Endodermal cell (in vitro differentiated cells): ENCODE measurements around the gene PMM1. TPM values are rescaled to one million over a fixed set of nuclear protein-coding genes. Genes with fewer than 3 reads are reported as not detected.
"Not testable (repeated sequence)": the region's sequence is repeated elsewhere in the genome, so short reads cannot be mapped to it uniquely, and the experiment has no call there.

Source experiments
- DNase-seq: peaks from one replicate; pipeline ENCODE4 v3.0.0-alpha.2; 2017
- H3K27ac ChIP-seq: 2 replicates; pipeline ENCODE4 v1.5.1; 2013; ENCODE audit warnings: mild to moderate bottlenecking, low read depth, low read length, moderate library complexity
- H3K27me3 ChIP-seq: 2 replicates; pipeline ENCODE4 v1.6.1; 2013; ENCODE audit warnings: mild to moderate bottlenecking, low read length, moderate library complexity; ENCODE audit not compliant: insufficient read depth, control insufficient read depth, poor library complexity, severe bottlenecking
- H3K36me3 ChIP-seq: 2 replicates; pipeline ENCODE4 v1.7.0; 2013; ENCODE audit warnings: mild to moderate bottlenecking, low read length, moderate library complexity; ENCODE audit not compliant: control insufficient read depth, insufficient read depth
- H3K4me1 ChIP-seq: one replicate; pipeline ENCODE4 v1.7.0; 2013; ENCODE audit warnings: low read length; ENCODE audit not compliant: control insufficient read depth, insufficient read depth
- H3K4me3 ChIP-seq: 2 replicates; pipeline ENCODE4 v1.5.1; 2013; ENCODE audit warnings: mild to moderate bottlenecking, low read length, moderate library complexity
- H3K9ac ChIP-seq: 2 replicates; pipeline ENCODE4 v1.6.1; 2013; ENCODE audit warnings: mild to moderate bottlenecking, low read length, moderate library complexity; ENCODE audit not compliant: poor library complexity, severe bottlenecking; ENCODE audit errors: extremely low read depth
- H3K9me3 ChIP-seq: 2 replicates; pipeline ENCODE4 v1.6.1; 2013; ENCODE audit warnings: mild to moderate bottlenecking, low read length, moderate library complexity; ENCODE audit not compliant: control insufficient read depth
- H3K27ac Mint-ChIP-seq: 2 replicates; pipeline ENCODE4 v1.8.0; 2020; ENCODE audit warnings: mixed read lengths
- H3K27me3 Mint-ChIP-seq: 2 replicates; pipeline ENCODE4 v1.8.0; 2021; ENCODE audit warnings: mild to moderate bottlenecking, mixed read lengths; ENCODE audit not compliant: insufficient read depth
- H3K36me3 Mint-ChIP-seq: 2 replicates; pipeline ENCODE4 v1.8.0; 2020; ENCODE audit warnings: low read depth, mixed read lengths
- H3K4me1 Mint-ChIP-seq: 2 replicates; pipeline ENCODE4 v1.8.0; 2020; ENCODE audit warnings: mixed read lengths
- H3K4me3 Mint-ChIP-seq: 2 replicates; pipeline ENCODE4 v1.8.0; 2020; ENCODE audit warnings: mild to moderate bottlenecking, moderate library complexity, mixed read lengths
- H3K9me3 Mint-ChIP-seq: 2 replicates; pipeline ENCODE4 v1.8.0; 2020; ENCODE audit warnings: mild to moderate bottlenecking, mixed read lengths
- WGBS, 2 experiments: methylation state at CpG; one replicate each; pipeline versions ENCODE4 v1.1.5 to v1.1.7; 2013; ENCODE audit warnings: missing lambda C conversion rate in 2 of 2, mixed read lengths in 1 of 2; ENCODE audit not compliant: insufficient coverage in 1 of 2, insufficient read length in 1 of 2; 5-methylcytosine and 5-hydroxymethylcytosine counted together
- total RNA-seq, 2 donors: library from RNA; stranded (reverse); fragmentation: NEBNext Ultra II Directional in 1 of 2; extraction: Animal tissue kit (Norgen Biotek cat#: 25700) in 1 of 2; gene quantifications; 2 replicates in 1 of 2; 3 replicates in 1 of 2; pipeline ENCODE4 v1.2.1, GENCODE V29; 2021
- TF ChIP-seq, protein P1 (sequence below): fragments of 200-600 bp; sonication (generic); conservative IDR thresholded peaks from 2 replicates; pipeline ENCODE4 v1.5.0; 2021; ENCODE audit warnings: antibody characterized with exemption, mild to moderate bottlenecking

The PMM1 gene
- total RNA-seq, 2 donors from 2014 or later = 19.0 to 32.3 TPM

DNA sequence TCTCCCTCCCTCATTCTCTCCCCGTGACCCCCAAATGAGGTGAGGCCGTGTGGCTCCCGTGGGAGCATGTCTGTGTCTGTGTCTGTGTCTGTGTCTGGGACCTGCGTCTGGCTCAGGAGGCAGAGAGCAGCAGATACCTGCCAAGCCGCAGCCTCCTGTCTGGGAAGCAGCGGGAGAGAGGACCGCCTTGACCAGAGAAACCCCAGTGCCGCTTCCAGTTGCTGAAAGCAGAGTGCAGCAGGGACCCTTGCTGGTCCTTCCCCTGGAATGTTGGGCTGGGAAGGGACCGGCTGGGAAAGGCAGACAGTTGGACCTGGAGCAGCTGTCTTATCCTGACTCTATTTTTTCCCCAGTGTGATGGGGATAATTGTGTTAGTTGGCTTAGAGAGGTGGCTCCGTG lies 28.3 kb downstream of the PMM1 start:
- H3K4me1 Mint-ChIP-seq = peaks cover 34% of the 10 kb centered on the region
- WGBS, 2 experiments = 39 to 60% methylated on average over 5 to 9 of the region's 10 CpGs
- H3K36me3 ChIP-seq = no peaks in the 10 kb centered on the region
- DNase-seq = peak; percentile 82
- H3K9me3 ChIP-seq = no peaks in the 10 kb centered on the region
- no peaks in the 10 kb centered on the region for H3K27me3 ChIP-seq
- no peak overlapping the region for H3K4me3 ChIP-seq
- no peaks in the 10 kb centered on the region for H3K27me3 Mint-ChIP-seq
- no peaks in the 10 kb centered on the region for H3K36me3 Mint-ChIP-seq
- peak overlapping the region; percentile 45 for H3K4me3 Mint-ChIP-seq
- H3K27ac Mint-ChIP-seq = peak overlapping the region; percentile 60
- no peaks in the 10 kb centered on the region for H3K9me3 Mint-ChIP-seq
- TF ChIP-seq, protein P1, sequence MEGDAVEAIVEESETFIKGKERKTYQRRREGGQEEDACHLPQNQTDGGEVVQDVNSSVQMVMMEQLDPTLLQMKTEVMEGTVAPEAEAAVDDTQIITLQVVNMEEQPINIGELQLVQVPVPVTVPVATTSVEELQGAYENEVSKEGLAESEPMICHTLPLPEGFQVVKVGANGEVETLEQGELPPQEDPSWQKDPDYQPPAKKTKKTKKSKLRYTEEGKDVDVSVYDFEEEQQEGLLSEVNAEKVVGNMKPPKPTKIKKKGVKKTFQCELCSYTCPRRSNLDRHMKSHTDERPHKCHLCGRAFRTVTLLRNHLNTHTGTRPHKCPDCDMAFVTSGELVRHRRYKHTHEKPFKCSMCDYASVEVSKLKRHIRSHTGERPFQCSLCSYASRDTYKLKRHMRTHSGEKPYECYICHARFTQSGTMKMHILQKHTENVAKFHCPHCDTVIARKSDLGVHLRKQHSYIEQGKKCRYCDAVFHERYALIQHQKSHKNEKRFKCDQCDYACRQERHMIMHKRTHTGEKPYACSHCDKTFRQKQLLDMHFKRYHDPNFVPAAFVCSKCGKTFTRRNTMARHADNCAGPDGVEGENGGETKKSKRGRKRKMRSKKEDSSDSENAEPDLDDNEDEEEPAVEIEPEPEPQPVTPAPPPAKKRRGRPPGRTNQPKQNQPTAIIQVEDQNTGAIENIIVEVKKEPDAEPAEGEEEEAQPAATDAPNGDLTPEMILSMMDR = no peak
- peaks cover 3% of the 10 kb centered on the region for H3K4me1 ChIP-seq
- peak overlapping the region; percentile 51 for H3K27ac ChIP-seq
- no peak overlapping the region for H3K9ac ChIP-seq

DNA sequence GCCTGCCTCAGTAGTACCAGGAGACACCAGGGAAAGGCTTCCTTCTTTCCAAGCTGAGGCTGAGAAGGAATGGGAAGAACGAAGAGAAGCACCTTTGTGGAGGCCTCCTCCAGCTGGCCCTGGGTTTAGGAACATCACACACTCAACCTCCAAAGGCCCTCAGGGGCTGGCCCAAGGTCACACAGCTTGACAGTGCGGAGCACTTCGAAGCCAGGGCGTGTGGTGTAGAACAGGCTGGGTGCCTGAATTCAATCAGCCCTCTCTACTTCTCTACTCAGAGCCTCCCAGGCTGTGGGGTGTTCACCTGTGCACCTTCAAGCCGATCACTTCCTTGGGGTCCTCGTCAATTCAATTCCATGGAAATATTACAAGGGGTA lies 29.6 kb downstream of the PMM1 start:
- H3K27ac Mint-ChIP-seq = peak overlapping the region; percentile 60
- WGBS, 2 experiments = 80 to 89% methylated on average over 3 to 6 of the region's 6 CpGs
- no peak overlapping the region for H3K4me3 Mint-ChIP-seq
- Histone ChIP-seq H3K27ac (no peak overlapping the region), H3K36me3 (no peaks in the 10 kb centered on the region), H3K27me3 (no peaks in the 10 kb centered on the region), H3K9me3 (no peaks in the 10 kb centered on the region), H3K9ac (no peak overlapping the region), H3K4me1 (peaks cover 3% of the 10 kb centered on the region), H3K4me3 (no peak overlapping the region)
- no peaks in the 10 kb centered on the region for H3K9me3 Mint-ChIP-seq
- TF ChIP-seq, protein P1 = no peak
- H3K27me3 Mint-ChIP-seq = no peaks in the 10 kb centered on the region
- DNase-seq = no peak
- H3K4me1 Mint-ChIP-seq = peaks cover 34% of the 10 kb centered on the region
- no peaks in the 10 kb centered on the region for H3K36me3 Mint-ChIP-seq

DNA sequence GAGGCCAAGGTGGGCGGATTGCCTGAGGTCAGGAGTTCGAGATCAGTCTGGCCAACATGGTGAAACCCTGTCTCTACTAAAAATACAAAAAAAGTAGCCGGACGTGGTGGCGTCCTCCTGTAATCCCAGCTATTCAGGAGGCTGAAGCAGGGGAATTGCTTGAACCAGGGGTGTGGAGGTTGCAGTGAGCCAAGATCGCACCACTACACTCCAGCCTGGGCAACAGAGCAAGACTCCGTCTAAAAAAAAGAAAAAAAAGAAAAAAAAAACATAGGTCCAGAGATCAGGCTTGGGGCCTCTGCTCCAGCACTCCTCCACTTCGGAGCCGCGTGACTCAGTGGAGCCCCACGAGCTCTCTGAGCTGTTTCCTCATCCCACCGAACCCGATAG lies 31.4 kb downstream of the PMM1 start:
- H3K27me3 ChIP-seq, H3K27ac Mint-ChIP-seq, H3K36me3 Mint-ChIP-seq, H3K27ac ChIP-seq, DNase-seq, H3K27me3 Mint-ChIP-seq, H3K4me3 Mint-ChIP-seq, H3K36me3 ChIP-seq, H3K9ac ChIP-seq, H3K9me3 ChIP-seq, H3K4me3 ChIP-seq, H3K9me3 Mint-ChIP-seq, H3K4me1 ChIP-seq: not testable (repeated sequence)
- WGBS, 2 experiments = 97 to 100% methylated on average over 11 to 13 of the region's 13 CpGs
- H3K4me1 Mint-ChIP-seq = peaks cover 34% of the 10 kb centered on the region
